22Rv1 (cell line): ENCODE data around the gene ABHD14A.

Source experiments
- CTCF ChIP-seq: fragments of 450-650 bp; IDR thresholded peaks from 2 replicates; pipeline ENCODE4 v1.5.1; 2017; ENCODE audit warnings: mild to moderate bottlenecking
- ZFX ChIP-seq: fragments of 450-650 bp; IDR thresholded peaks from 2 replicates; pipeline ENCODE4 v1.6.1; 2017; ENCODE audit warnings: antibody characterized with exemption, borderline replicate concordance

GRCh38 chr3:51959651-51960050, 15.2 kb upstream of the ABHD14A start:
- no peak for TF ChIP-seq CTCF
- no peak for TF ChIP-seq ZFX
